ENCODE results near the gene UBE2G1. TPM values are rescaled to one million over a fixed set of nuclear protein-coding genes. Genes with fewer than 3 reads are reported as not detected.

The UBE2G1 gene
- total and polyA plus RNA-seq, 9 of the 15 experiments (the other 6 are each of a cell fraction or from before 2014, with no cell fraction given): 10.1 to 65.9 (median 29.7) TPM

DNA sequence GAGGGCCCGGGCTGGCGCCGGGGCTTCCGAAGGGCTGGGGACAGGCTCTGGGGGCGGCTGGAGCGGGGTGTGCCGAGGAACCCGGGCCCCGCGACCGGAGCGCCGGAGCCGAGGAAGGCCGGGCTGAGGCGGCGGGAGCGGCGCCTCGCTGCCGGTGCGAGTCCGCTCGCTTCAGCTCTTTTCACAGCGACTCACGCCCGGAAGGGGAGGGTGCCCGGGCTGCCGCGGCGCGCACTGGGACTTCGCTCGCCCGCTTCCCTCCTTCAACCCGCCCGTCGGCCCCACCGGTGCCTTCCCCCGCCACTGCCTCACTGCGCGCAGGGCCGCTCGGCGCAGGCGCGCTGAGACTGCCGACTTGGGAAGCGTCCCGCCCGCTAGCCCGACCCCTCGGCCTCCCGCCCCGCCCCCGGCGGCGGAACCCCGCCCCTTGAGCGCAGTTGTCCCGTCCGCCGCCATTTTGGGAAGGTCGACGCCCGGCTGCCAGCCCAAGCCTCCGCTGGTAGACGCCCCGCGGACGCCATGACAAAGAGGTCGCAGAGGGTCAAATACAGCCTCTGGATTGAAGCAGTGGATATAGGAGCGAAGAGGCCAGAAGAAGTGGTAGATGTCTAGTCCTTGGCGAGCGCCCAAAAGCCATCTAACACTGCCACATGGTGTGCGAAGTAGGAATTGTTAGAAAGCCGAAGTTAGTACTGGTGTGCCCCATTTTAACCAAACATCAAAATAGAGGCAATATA lies at the start of gene UBE2G1 (continued):
- TF ChIP-seq RB1 (IDR thresholded peaks at IDR 0.05; ENCODE audit: low read depth) (peak; percentile 28), ZNF398 (CRISPR knock-in tag; IDR thresholded peaks at IDR 0.05) (no peak), ZNF354B (CRISPR knock-in tag; IDR thresholded peaks at IDR 0.05) (no peak), ARID4B (CRISPR knock-in tag; IDR thresholded peaks at IDR 0.05) (no peak; the same call in 1 of the 2 replicates), HDAC1 (IDR thresholded peaks at IDR 0.05) (no peak), ZNF609 (CRISPR knock-in tag; IDR thresholded peaks at IDR 0.05; ENCODE audit: borderline replicate concordance) (no peak), ZNF12 (CRISPR knock-in tag; IDR thresholded peaks at IDR 0.05) (no peak), ATF7 (IDR thresholded peaks at IDR 0.05) (peak; percentile 30; the same call in 1 of the 2 replicates), DDX20 (tag; IDR thresholded peaks at IDR 0.05; ENCODE audit: low read depth) (no peak), IFI16 (CRISPR knock-in tag; IDR thresholded peaks at IDR 0.05) (no peak), ZNF263 (CRISPR knock-in tag; IDR thresholded peaks at IDR 0.05; ENCODE audit: borderline replicate concordance) (no peak), ZNF217 (CRISPR knock-in tag; IDR thresholded peaks at IDR 0.05) (no peak), TBP (optimal IDR thresholded peaks at IDR 0.05; ENCODE audit: low read depth, low read length) (peak; percentile 21), MTF1 (CRISPR knock-in tag; IDR thresholded peaks at IDR 0.05; ENCODE audit: borderline replicate concordance) (no peak)
- TF ChIP-seq, protein P1, sequence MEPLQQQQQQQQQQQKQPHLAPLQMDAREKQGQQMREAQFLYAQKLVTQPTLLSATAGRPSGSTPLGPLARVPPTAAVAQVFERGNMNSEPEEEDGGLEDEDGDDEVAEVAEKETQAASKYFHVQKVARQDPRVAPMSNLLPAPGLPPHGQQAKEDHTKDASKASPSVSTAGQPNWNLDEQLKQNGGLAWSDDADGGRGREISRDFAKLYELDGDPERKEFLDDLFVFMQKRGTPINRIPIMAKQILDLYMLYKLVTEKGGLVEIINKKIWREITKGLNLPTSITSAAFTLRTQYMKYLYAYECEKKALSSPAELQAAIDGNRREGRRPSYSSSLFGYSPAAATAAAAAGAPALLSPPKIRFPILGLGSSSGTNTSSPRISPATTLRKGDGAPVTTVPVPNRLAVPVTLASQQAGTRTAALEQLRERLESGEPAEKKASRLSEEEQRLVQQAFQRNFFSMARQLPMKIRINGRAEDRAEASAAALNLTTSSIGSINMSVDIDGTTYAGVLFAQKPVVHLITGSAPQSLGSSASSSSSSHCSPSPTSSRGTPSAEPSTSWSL (CRISPR knock-in tag; IDR thresholded peaks at IDR 0.05; ENCODE audit: borderline replicate concordance): no peak

Data from K562 (cell line).